Esophagus squamous epithelium (tissue), 5 donors: ENCODE results near the gene C15orf62. TPM values are rescaled to one million over a fixed set of nuclear protein-coding genes. Genes with fewer than 3 reads are reported as not detected.

Source experiments
- DNase-seq: peaks from one replicate; lab custom pipeline; 2025; lab: John Stamatoyannopoulos, UW
- H3K27ac ChIP-seq, 4 donors: fragments of 200-600 bp; sonication (generic); one replicate each; pipeline ENCODE4 v1.5.1; 2016 to 2019; ENCODE audit warnings: mild to moderate bottlenecking in 1 of 4
- H3K27me3 ChIP-seq, 4 donors: fragments of 200-600 bp; sonication (generic); 1 replicate in 3 of 4; 2 replicates in 1 of 4; pipeline versions ENCODE4 v1.5.1 to v1.6.0; 2017 to 2021; ENCODE audit warnings: antibody characterized with exemption in 1 of 4
- H3K36me3 ChIP-seq, 3 donors: fragments of 200-600 bp; sonication (generic); one replicate each; pipeline ENCODE4 v1.5.1; 2016 to 2019
- H3K4me1 ChIP-seq, 3 donors: fragments of 200-600 bp; sonication (generic); one replicate each; pipeline ENCODE4 v1.5.1; 2017 to 2019
- H3K4me3 ChIP-seq, 4 donors: fragments of 200-600 bp; sonication (generic); 1 replicate in 3 of 4; 2 replicates in 1 of 4; pipeline ENCODE4 v1.5.1; 2016 to 2019; ENCODE audit warnings: mild to moderate bottlenecking in 2 of 4, moderate library complexity in 1 of 4
- H3K9me3 ChIP-seq, 3 donors: fragments of 200-600 bp; sonication (generic); one replicate each; pipeline ENCODE4 v1.5.1; 2016 to 2019
- POLR2A ChIP-seq, 4 donors: fragments of 450-650 bp; IDR thresholded peaks; one replicate each; pipeline ENCODE4 v1.6.1; 2017; ENCODE audit warnings: antibody characterized with exemption in 4 of 4, mild to moderate bottlenecking in 4 of 4, moderate library complexity in 3 of 4
- WGBS, 2 donors: methylation state at CpG; one replicate each; pipeline ENCODE4 v1.1.5; 2018; 5-methylcytosine and 5-hydroxymethylcytosine counted together
- intact Hi-C: fragments of 100-400 bp; cut with DNase I; formaldehyde crosslinking; loops from one replicate; pipeline ENCODE4 v1.15.0; 2022
- total RNA-seq, 4 donors: library from RNA; depleted of rRNA; stranded (reverse); fragments of >200 nt; gene quantifications; one replicate each; pipeline ENCODE4 v1.1.0, GENCODE V29; 2016
- TF ChIP-seq, protein P1 (sequence below), 6 experiments: fragments of 450-650 bp in 4 of 6; fragments of 200-600 bp in 2 of 6; sonication (generic) in 2 of 6; IDR thresholded peaks; one replicate each; pipeline ENCODE4 v1.5.1; 2016 to 2019; ENCODE audit warnings: antibody characterized with exemption in 6 of 6, mild to moderate bottlenecking in 4 of 6, moderate library complexity in 4 of 6
- donor health status: DM: yes; HTN: yes; CAD: no.

Gene C15orf62, protein sequence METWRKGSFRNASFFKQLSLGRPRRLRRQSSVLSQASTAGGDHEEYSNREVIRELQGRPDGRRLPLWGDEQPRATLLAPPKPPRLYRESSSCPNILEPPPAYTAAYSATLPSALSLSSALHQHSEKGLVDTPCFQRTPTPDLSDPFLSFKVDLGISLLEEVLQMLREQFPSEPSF
- total RNA-seq = 10 to 100 TPM; 11.3 to 44.3 (median 22.2) TPM

DNA sequence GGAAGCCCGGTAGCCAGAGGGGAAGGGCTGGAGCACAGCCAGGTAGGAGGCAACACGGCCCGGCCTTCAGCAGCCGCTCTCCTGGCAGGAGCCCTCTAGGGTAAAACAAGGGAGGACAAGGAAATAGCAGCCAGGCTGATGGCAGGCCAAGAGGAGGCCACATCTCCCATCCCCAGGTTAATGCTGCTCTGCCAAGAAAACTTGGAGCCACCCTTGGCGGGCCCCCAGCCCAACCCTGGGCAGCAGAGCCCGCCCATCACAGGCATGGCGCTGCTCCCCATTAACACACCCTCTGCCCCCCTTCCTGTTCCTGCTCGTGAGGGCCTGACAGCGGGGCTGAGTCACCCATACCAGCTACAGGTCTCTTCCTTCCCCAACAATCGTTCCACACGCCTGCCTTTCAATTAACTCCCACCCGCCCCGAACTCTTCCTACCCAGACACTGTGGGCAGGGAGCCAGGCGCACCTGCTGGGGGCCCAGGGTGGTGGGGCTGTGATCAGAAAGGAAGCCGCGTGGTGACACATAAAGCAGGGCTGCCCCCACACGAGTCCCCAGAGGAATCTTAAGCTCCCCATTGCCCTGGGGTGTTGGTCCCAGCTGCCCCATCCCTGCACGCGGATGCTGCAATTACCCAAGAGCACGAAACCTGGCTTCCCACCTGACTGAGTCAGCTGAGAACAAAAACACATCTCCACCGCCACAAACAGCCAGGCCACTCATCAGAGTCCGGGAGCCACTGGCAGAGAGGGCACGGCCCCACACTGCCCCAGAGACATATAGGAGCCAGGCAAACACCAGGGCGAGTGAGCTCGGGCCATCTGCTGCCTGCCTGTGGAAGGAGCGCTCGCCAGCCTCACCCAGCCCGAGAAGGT is at the start of gene C15orf62:
Gene C15orf62, plus strand, starts transcription at position 707 of the 873 bp plus-strand sequence. CDS start 516 bp downstream, outside the sequence.
- intact Hi-C loops = no loop called here
- H3K27me3 ChIP-seq = no peaks in the 10 kb centered on the region
- H3K4me1 ChIP-seq = peaks cover 61 to 88% (median 61%) of the 10 kb centered on the region in 3 donors
- no peak for DNase-seq
- H3K27ac ChIP-seq = peak within 1 kb of the TSS; percentile 86 to 96 (median 90)
- TF ChIP-seq, protein P1, sequence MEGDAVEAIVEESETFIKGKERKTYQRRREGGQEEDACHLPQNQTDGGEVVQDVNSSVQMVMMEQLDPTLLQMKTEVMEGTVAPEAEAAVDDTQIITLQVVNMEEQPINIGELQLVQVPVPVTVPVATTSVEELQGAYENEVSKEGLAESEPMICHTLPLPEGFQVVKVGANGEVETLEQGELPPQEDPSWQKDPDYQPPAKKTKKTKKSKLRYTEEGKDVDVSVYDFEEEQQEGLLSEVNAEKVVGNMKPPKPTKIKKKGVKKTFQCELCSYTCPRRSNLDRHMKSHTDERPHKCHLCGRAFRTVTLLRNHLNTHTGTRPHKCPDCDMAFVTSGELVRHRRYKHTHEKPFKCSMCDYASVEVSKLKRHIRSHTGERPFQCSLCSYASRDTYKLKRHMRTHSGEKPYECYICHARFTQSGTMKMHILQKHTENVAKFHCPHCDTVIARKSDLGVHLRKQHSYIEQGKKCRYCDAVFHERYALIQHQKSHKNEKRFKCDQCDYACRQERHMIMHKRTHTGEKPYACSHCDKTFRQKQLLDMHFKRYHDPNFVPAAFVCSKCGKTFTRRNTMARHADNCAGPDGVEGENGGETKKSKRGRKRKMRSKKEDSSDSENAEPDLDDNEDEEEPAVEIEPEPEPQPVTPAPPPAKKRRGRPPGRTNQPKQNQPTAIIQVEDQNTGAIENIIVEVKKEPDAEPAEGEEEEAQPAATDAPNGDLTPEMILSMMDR (IDR thresholded peaks at IDR 0.05) = peak in 1 of 6 experiments; percentile 12
- TF ChIP-seq POLR2A (IDR thresholded peaks at IDR 0.05) = peak in 2 of 4 donors; percentile 40 to 49
- peak within 1 kb of the TSS; percentile 22 to 48 (median 46) for H3K4me3 ChIP-seq
- 16 to 38% methylated on average over 2 to 6 of the region's 28 CpGs for WGBS, 2 donors
- peaks cover 14 to 52% (median 21%) of the 10 kb centered on the region in 3 donors for H3K36me3 ChIP-seq
- H3K9me3 ChIP-seq = no peaks in the 10 kb centered on the region

GRCh38 chr15:40721701-40722100 is 48.1 kb upstream of the C15orf62 start:
- Histone ChIP-seq H3K27ac (no peak overlapping the region), H3K4me3 (no peak overlapping the region), H3K4me1 (no peaks in the 10 kb centered on the region), H3K36me3 (no peaks in the 10 kb centered on the region), H3K27me3 (no peaks in the 10 kb centered on the region), H3K9me3 (no peaks in the 10 kb centered on the region)
- no peak for DNase-seq
- no peak for TF ChIP-seq POLR2A (IDR thresholded peaks at IDR 0.05)
- TF ChIP-seq, protein P1 (IDR thresholded peaks at IDR 0.05) = no peak
- intact Hi-C loops = no loop called here
- WGBS, 2 donors = 73 to 83% methylated on average over 1 of the region's 1 CpG

DNA sequence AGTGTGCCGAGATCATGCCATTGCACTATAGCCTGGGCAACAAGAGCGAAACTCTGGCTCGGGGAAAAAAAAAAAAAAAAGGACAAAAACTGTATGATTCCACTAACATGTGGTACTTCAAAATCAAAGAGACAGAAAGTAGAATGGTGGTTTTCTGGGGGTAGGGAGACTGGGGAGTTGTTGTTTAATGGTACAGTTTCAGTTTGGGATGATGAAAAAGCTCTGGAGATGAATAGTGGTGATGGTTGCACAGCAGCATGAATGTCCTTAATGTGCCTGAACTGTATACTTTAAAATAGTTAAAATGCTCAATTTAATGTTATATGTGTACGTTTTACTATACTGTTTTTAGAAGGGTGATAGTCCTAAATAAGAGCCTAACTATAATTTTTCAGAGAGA is 47.4 kb upstream of the C15orf62 start:
- Histone ChIP-seq H3K36me3 (no peaks in the 10 kb centered on the region), H3K4me1 (no peaks in the 10 kb centered on the region), H3K4me3 (no peak overlapping the region), H3K27ac (no peak overlapping the region), H3K27me3 (no peaks in the 10 kb centered on the region), H3K9me3 (no peaks in the 10 kb centered on the region)
- intact Hi-C loops = no loop called here
- 83 to 97% methylated on average over 4 of the region's 4 CpGs for WGBS, 2 donors
- no peak for TF ChIP-seq POLR2A (IDR thresholded peaks at IDR 0.05)
- TF ChIP-seq, protein P1 (IDR thresholded peaks at IDR 0.05) = no peak
- DNase-seq = no peak

DNA sequence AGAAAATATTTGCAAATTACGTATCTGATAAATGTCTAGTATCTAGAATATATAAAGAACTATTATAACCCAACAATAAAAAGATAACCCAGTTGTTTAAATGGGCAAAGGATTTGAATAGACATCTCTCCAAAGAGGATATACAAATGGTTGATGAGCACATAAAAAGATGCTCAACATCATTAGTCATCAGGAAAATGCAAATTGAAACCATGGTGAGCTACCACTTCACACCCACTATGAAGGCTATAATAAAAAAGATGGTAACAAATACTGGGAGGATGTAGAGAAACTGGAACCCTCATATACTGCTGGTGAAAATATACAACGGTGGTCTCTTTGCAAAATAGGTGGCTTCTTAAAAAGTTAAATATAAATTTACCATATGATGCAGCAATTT is 46.8 kb upstream of the C15orf62 start:
- Histone ChIP-seq H3K36me3 (no peaks in the 10 kb centered on the region), H3K27me3 (no peaks in the 10 kb centered on the region), H3K4me1 (no peaks in the 10 kb centered on the region), H3K9me3 (no peaks in the 10 kb centered on the region), H3K27ac (no peak overlapping the region), H3K4me3 (no peak overlapping the region)
- intact Hi-C loops = no loop called here
- 91 to 94% methylated on average over 2 of the region's 2 CpGs for WGBS, 2 donors
- TF ChIP-seq POLR2A (IDR thresholded peaks at IDR 0.05) = no peak
- TF ChIP-seq, protein P1 (IDR thresholded peaks at IDR 0.05) = no peak
- no peak for DNase-seq

- TF ChIP-seq, protein P1 (IDR thresholded peaks at IDR 0.05) = no peak
- TF ChIP-seq POLR2A (IDR thresholded peaks at IDR 0.05) = no peak
- no peaks in the 10 kb centered on the region for H3K27me3 ChIP-seq
- DNase-seq = no peak
- no peaks in the 10 kb centered on the region for H3K9me3 ChIP-seq
- H3K4me1 ChIP-seq = no peaks in the 10 kb centered on the region
- 42 to 43% methylated on average over 2 of the region's 2 CpGs for WGBS, 2 donors
- H3K36me3 ChIP-seq = no peaks in the 10 kb centered on the region
- H3K4me3 ChIP-seq = no peak overlapping the region
- no peak overlapping the region for H3K27ac ChIP-seq
- intact Hi-C loops = no loop called here
Observed at GRCh38 chr15:40723919-40724318, 45.9 kb upstream of the C15orf62 start.
